Activated B cell treated with CpG ODN at 0.5 μM for 24 hours (primary cell): ENCODE results near the gene POLR3GL. TPM values are rescaled to one million over a fixed set of nuclear protein-coding genes. Genes with fewer than 3 reads are reported as not detected.

Experiments used
- ATAC-seq: fragments of 200-7000 bp; cut with Tn5 transposase; one replicate; pipeline ENCODE4 v1.10.0; 2021; ENCODE audit warnings: low read depth, mild to moderate bottlenecking, moderate library complexity
- CTCF ChIA-PET: fragments of 350-600 bp; sonication (Branson Sonifier 250); formaldehyde crosslinking; loops from one replicate; lab custom pipeline; 2021; ENCODE audit warnings: antibody characterized with exemption; lab: Charles Lee
- POLR2A ChIA-PET: fragments of 350-600 bp; sonication (Branson Sonifier 250); formaldehyde crosslinking; loops from one replicate; lab custom pipeline; 2021; ENCODE audit warnings: antibody characterized with exemption; lab: Charles Lee
- DNase-seq: peaks from one replicate; pipeline ENCODE4 v3.0.0; 2022
- H3K27ac Mint-ChIP-seq: one replicate; pipeline ENCODE4 v1.8.0; 2020; ENCODE audit warnings: mixed read lengths
- H3K27me3 Mint-ChIP-seq: one replicate; pipeline ENCODE4 v1.8.0; 2021; ENCODE audit warnings: mixed read lengths
- H3K36me3 Mint-ChIP-seq: one replicate; pipeline ENCODE4 v1.8.0; 2021; ENCODE audit warnings: low read depth, mixed read lengths
- H3K4me1 Mint-ChIP-seq: one replicate; pipeline ENCODE4 v1.8.0; 2021; ENCODE audit warnings: mixed read lengths
- H3K4me3 Mint-ChIP-seq: one replicate; pipeline ENCODE4 v1.8.0; 2020; ENCODE audit warnings: mild to moderate bottlenecking, mixed read lengths
- H3K9me3 Mint-ChIP-seq: one replicate; pipeline ENCODE4 v1.8.0; 2020; ENCODE audit warnings: mixed read lengths
- CTCF ChIP-seq: fragments of 200-600 bp; IDR thresholded peaks from one replicate; pipeline ENCODE4 v1.8.0; 2022; ENCODE audit warnings: antibody characterized with exemption, mild to moderate bottlenecking
- intact Hi-C: fragments of 100-400 bp; cut with micrococcal nuclease; formaldehyde crosslinking; loops from one replicate; pipeline ENCODE4 v1.15.1; 2024
- total RNA-seq: library from RNA; stranded (reverse); gene quantifications from 2 replicates; pipeline ENCODE4 v1.2.3, GENCODE V29; 2022

POLR3GL gene
- total RNA-seq, 1 donor from 2014 or later = 22.7 TPM

GRCh38 chr1:145977486-145978470 lies 13.3 kb downstream of the POLR3GL start:
- ATAC-seq (peak; percentile 30), DNase-seq (no peak)
- H3K9me3 Mint-ChIP-seq = no peaks in the 10 kb centered on the region
- intact Hi-C loops = loop anchor here (1.0 to 2.0 kb wide), 4 partner anchors 13 to 50 kb away; partner anchors contain the start of genes ANKRD34A, POLR3GL and RBM8A
- POLR2A ChIA-PET = interaction anchor here (0.5 to 13.5 kb wide), 19 partner anchors 13 to 697 kb away, joined by 3 to 579 read pairs (median 11); partner anchors contain the start of genes ANKRD34A, LIX1L, NUDT17 and PEX11B
- CTCF ChIA-PET = interaction anchor here (0.7 to 7.6 kb wide), 21 partner anchors 9 to 133 kb away, joined by 3 to 247 read pairs (median 5); partner anchors contain the start of genes ANKRD34A, HJV, LIX1L and NUDT17
- TF ChIP-seq CTCF = no peak
- no peaks in the 10 kb centered on the region for H3K27me3 Mint-ChIP-seq
- no peaks in the 10 kb centered on the region for H3K4me1 Mint-ChIP-seq
- H3K36me3 Mint-ChIP-seq = peaks cover 10% of the 10 kb centered on the region
- H3K4me3 Mint-ChIP-seq = no peak overlapping the region
- no peak overlapping the region for H3K27ac Mint-ChIP-seq

GRCh38 chr1:145978471-145978853 lies 14.0 kb downstream of the POLR3GL start:
- DNase-seq = no peak
- Mint-ChIP-seq H3K4me3 (no peak overlapping the region), H3K27ac (no peak overlapping the region), H3K27me3 (no peaks in the 10 kb centered on the region), H3K9me3 (no peaks in the 10 kb centered on the region), H3K36me3 (peaks cover 10% of the 10 kb centered on the region), H3K4me1 (no peaks in the 10 kb centered on the region)
- ChIA-PET POLR2A (interaction anchor here (0.6 to 13.5 kb wide), 19 partner anchors 10 to 134 kb away, joined by 3 to 579 read pairs (median 18); partner anchors contain the start of genes ANKRD34A, LIX1L, NUDT17 and PEX11B), CTCF (interaction anchor here (0.9 to 7.6 kb wide), 12 partner anchors 12 to 133 kb away, joined by 3 to 247 read pairs (median 8); partner anchors contain the start of genes ANKRD34A, LIX1L, NUDT17 and POLR3GL)
- TF ChIP-seq CTCF = no peak
- intact Hi-C loops = loop anchor here (2.0 kb wide), 1 partner anchor 14 kb away; the partner anchor contains the start of genes ANKRD34A and POLR3GL
- ATAC-seq = no peak

- H3K27me3 Mint-ChIP-seq = no peaks in the 10 kb centered on the region
- intact Hi-C loops = loop anchor here (1.0 to 2.0 kb wide), 6 partner anchors 8 to 120 kb away; partner anchors contain the start of genes ANKRD34A, LIX1L, PIAS3 and POLR3GL
- peak; percentile 81 for ATAC-seq
- TF ChIP-seq CTCF = no peak
- peaks cover 10% of the 10 kb centered on the region for H3K36me3 Mint-ChIP-seq
- CTCF ChIA-PET = interaction anchor here (0.6 to 7.6 kb wide), 13 partner anchors 11 to 134 kb away, joined by 3 to 247 read pairs (median 7); partner anchors contain the start of genes ANKRD34A, LIX1L, NUDT17 and POLR3GL
- H3K27ac Mint-ChIP-seq = no peak overlapping the region
- no peaks in the 10 kb centered on the region for H3K4me1 Mint-ChIP-seq
- DNase-seq = peak; percentile 55
- H3K9me3 Mint-ChIP-seq = no peaks in the 10 kb centered on the region
- POLR2A ChIA-PET = interaction anchor here (0.6 to 13.5 kb wide), 23 partner anchors 11 to 135 kb away, joined by 3 to 579 read pairs (median 12); partner anchors contain the start of genes ANKRD34A, LIX1L, NUDT17 and PEX11B
- H3K4me3 Mint-ChIP-seq = no peak overlapping the region
These were observed 14.6 kb downstream of the POLR3GL start for GRCh38 chr1:145978854-145979745.

- ATAC-seq (peak; percentile 11), DNase-seq (no peak)
- peaks cover 9% of the 10 kb centered on the region for H3K36me3 Mint-ChIP-seq
- no peaks in the 10 kb centered on the region for H3K9me3 Mint-ChIP-seq
- H3K27ac Mint-ChIP-seq = no peak overlapping the region
- no peaks in the 10 kb centered on the region for H3K27me3 Mint-ChIP-seq
- no peak for TF ChIP-seq CTCF
- CTCF ChIA-PET = interaction anchor here (1.1 to 7.6 kb wide), 9 partner anchors 10 to 135 kb away, joined by 4 to 247 read pairs (median 8); partner anchors contain the start of genes ANKRD34A, NUDT17, POLR3GL and TXNIP
- H3K4me3 Mint-ChIP-seq = no peak overlapping the region
- POLR2A ChIA-PET = interaction anchor here (0.6 to 13.5 kb wide), 22 partner anchors 11 to 136 kb away, joined by 3 to 579 read pairs (median 14); partner anchors contain the start of genes ANKRD34A, LIX1L, NUDT17 and PEX11B
- H3K4me1 Mint-ChIP-seq = peaks cover 7% of the 10 kb centered on the region
- intact Hi-C loops = loop anchor here (1.0 to 2.0 kb wide), 6 partner anchors 7 to 121 kb away; partner anchors contain the start of genes ANKRD34A, LIX1L, PIAS3 and POLR3GL
These were observed 15.4 kb downstream of the POLR3GL start for GRCh38 chr1:145979746-145980456.
